K562 (cell line): Measurements from ENCODE around the gene TBX1. TPM values are rescaled to one million over a fixed set of nuclear protein-coding genes. Genes with fewer than 3 reads are reported as not detected.
A peak's percentile ranks its signal among the peaks of the same experiment; 100 is the strongest.

Experiments used
- ATAC-seq: fragments of 200-7000 bp; cut with Tn5 transposase; 3 replicates; pipeline ENCODE4 v1.9.1; 2020; ENCODE audit warnings: moderate library complexity
- BruUV-seq: library from RNA; stranded (reverse); fragments of 400-500 nt; replicated peaks from 2 replicates; lab custom pipeline; 2021; lab: Mats Ljungman, UMichigan
- CTCF ChIA-PET: fragments of 300-600 bp; formaldehyde crosslinking; extraction: SDS; loops from one replicate; lab custom pipeline; 2021; ENCODE audit warnings: low intra/inter-chr PET ratio; lab: Yijun Ruan, JAX
- POLR2A ChIA-PET: fragments of 300-600, 350-650 bp; sonication (Branson Sonifier 250); formaldehyde crosslinking; extraction: SDS; loops from one replicate; lab custom pipeline; 2021; ENCODE audit warnings: antibody characterized with exemption, inconsistent platforms; lab: Yijun Ruan, JAX
- DNase-seq, 4 experiments: peaks; one replicate each; pipeline versions ENCODE4 v3.0.0 to v3.0.0-alpha.2; 2011 to 2018; ENCODE audit warnings: low spot score in 3 of 4, mixed read lengths in 3 of 4; ENCODE audit errors: extremely low read depth in 1 of 4
- FAIRE-seq: peaks from 2 replicates; lab custom pipeline; 2011; peaks lifted over from hg19 to GRCh38; lab: Jason Lieb, UNC
- H2AFZ ChIP-seq: 2 replicates; pipeline ENCODE4 v1.6.0; 2011; ENCODE audit warnings: low read depth, low read length, control low read depth, inconsistent platforms
- H3K27ac ChIP-seq: fragments of 200-600 bp; 3 replicates; pipeline ENCODE4 v1.8.0; 2011; ENCODE audit warnings: low read depth, mild to moderate bottlenecking, control low read depth, inconsistent platforms, low read length, moderate library complexity, mixed read lengths; ENCODE audit errors: extremely low read depth
- H3K27me3 ChIP-seq, 2 experiments: fragments of 300-600 bp in 1 of 2; 2 replicates in 1 of 2; 3 replicates in 1 of 2; pipeline versions ENCODE4 v1.6.0 to v1.8.0; 2011; ENCODE audit warnings: inconsistent platforms in 2 of 2, low read length in 2 of 2, mild to moderate bottlenecking in 1 of 2, mixed read lengths in 1 of 2, moderate library complexity in 1 of 2; ENCODE audit not compliant: control insufficient read depth in 2 of 2, insufficient read depth in 2 of 2
- H3K36me3 ChIP-seq: fragments of 300-600 bp; 3 replicates; pipeline ENCODE4 v1.8.0; 2011; ENCODE audit warnings: mild to moderate bottlenecking, low read length, inconsistent platforms; ENCODE audit not compliant: control insufficient read depth, insufficient read depth
- H3K4me1 ChIP-seq, 2 experiments: fragments of 200-600 bp in 1 of 2; replicated peaks in 1 of 2; 2 replicates in 1 of 2; 3 replicates in 1 of 2; pipeline versions ENCODE4 v1.5.1 to v1.8.0; 2011; ENCODE audit warnings: inconsistent platforms in 2 of 2, low read length in 2 of 2, mild to moderate bottlenecking in 1 of 2, mixed read lengths in 1 of 2, moderate library complexity in 1 of 2; ENCODE audit not compliant: control insufficient read depth in 2 of 2, insufficient read depth in 2 of 2
- H3K4me2 ChIP-seq: 2 replicates; pipeline ENCODE4 v1.6.1; 2011; ENCODE audit warnings: low read length, control low read depth, inconsistent platforms, mixed read lengths; ENCODE audit not compliant: insufficient read depth
- H3K4me3 ChIP-seq: fragments of 200-600 bp; sonication (generic), shearing (Covaris generic); 2 replicates; pipeline ENCODE4 v1.5.1; 2016; ENCODE audit warnings: control low read depth, inconsistent platforms
- H3K79me2 ChIP-seq: fragments of 200-600 bp; 3 replicates; pipeline ENCODE4 v1.8.0; 2011; ENCODE audit warnings: low read length, inconsistent platforms; ENCODE audit not compliant: control insufficient read depth, insufficient read depth
- H3K9ac ChIP-seq, 2 experiments: 2 replicates each; pipeline versions ENCODE4 v1.6.0 to v1.6.1; 2011; ENCODE audit warnings: low read depth in 2 of 2, low read length in 2 of 2, control low read depth in 1 of 2, inconsistent platforms in 1 of 2, mild to moderate bottlenecking in 1 of 2, mixed read lengths in 1 of 2; ENCODE audit not compliant: insufficient read depth in 1 of 2
- H3K9me1 ChIP-seq: one replicate; pipeline ENCODE4 v1.6.0; 2011; ENCODE audit warnings: inconsistent platforms, mild to moderate bottlenecking, low read length, moderate library complexity; ENCODE audit not compliant: control insufficient read depth, insufficient read depth
- H3K9me3 ChIP-seq: replicated peaks from 2 replicates; pipeline ENCODE4 v1.5.1; 2011; ENCODE audit warnings: low read depth, low read length, inconsistent platforms; ENCODE audit not compliant: control insufficient read depth, insufficient read depth
- H4K20me1 ChIP-seq: replicated peaks from 2 replicates; pipeline ENCODE4 v1.6.1; 2011; ENCODE audit warnings: low read length, inconsistent platforms, mixed read lengths; ENCODE audit not compliant: control insufficient read depth, insufficient read depth
- E2F3 ChIP-seq: fragments of 250-450 bp; sonication (Bioruptor Pico); IDR thresholded peaks from 2 replicates; pipeline ENCODE4 v1.4.0; 2020; ENCODE audit warnings: mild to moderate bottlenecking
- ERF ChIP-seq: fragments of 450-650 bp; formaldehyde crosslinking; IDR thresholded peaks from 2 replicates; pipeline ENCODE4 v1.4.0; 2020; ENCODE audit warnings: mild to moderate bottlenecking, mixed read lengths
- GABPA ChIP-seq: fragments of 200-800 bp; sonication (Bioruptor generic); conservative IDR thresholded peaks from 2 replicates; pipeline ENCODE4 v1.6.1; 2016; ENCODE audit warnings: low read depth, missing genetic modification characterization, missing compliant biosample characterization
- KDM4B ChIP-seq, 2 experiments: fragments of 450-650 bp in 1 of 2; sonication (generic) in 1 of 2; IDR thresholded peaks; 2 replicates each; pipeline ENCODE4 v1.6.1; 2016 to 2017; ENCODE audit warnings: borderline replicate concordance in 2 of 2, antibody characterized with exemption in 1 of 2, low read depth in 1 of 2, mild to moderate bottlenecking in 1 of 2
- NEUROD1 ChIP-seq: fragments of 150-350 bp; IDR thresholded peaks from 2 replicates; pipeline ENCODE4 v1.6.1; 2014; ENCODE audit warnings: borderline replicate concordance, low read length, low read depth; ENCODE audit not compliant: partially characterized antibody
- TEAD4 ChIP-seq, 2 experiments: sonication (generic) in 1 of 2; formaldehyde crosslinking in 1 of 2; IDR thresholded peaks; 2 replicates each; pipeline versions ENCODE4 v1.6.1 to v1.8.0; 2012 to 2022; ENCODE audit warnings: borderline replicate concordance in 1 of 2, inconsistent platforms in 1 of 2, low read length in 1 of 2, mild to moderate bottlenecking in 1 of 2, missing genetic modification reagents in 1 of 2
- TOE1 ChIP-seq, 2 experiments: fragments of 450-650 bp in 1 of 2; sonication (generic) in 1 of 2; formaldehyde crosslinking in 1 of 2; IDR thresholded peaks; 2 replicates each; pipeline versions ENCODE4 v1.7.1 to v1.8.0; 2016 to 2022; ENCODE audit warnings: borderline replicate concordance in 2 of 2, mild to moderate bottlenecking in 2 of 2, antibody characterized with exemption in 1 of 2, inconsistent platforms in 1 of 2, low read depth in 1 of 2, missing genetic modification reagents in 1 of 2, moderate library complexity in 1 of 2
- ZEB2 ChIP-seq: fragments of 450-650 bp; IDR thresholded peaks from 2 replicates; pipeline ENCODE4 v1.6.1; 2016
- ZNF583 ChIP-seq: fragments of 250-450 bp; sonication (Bioruptor Pico); IDR thresholded peaks from 2 replicates; pipeline ENCODE4 v1.4.0; 2020
- WGBS: fragments of 100-300 bp; shearing (Covaris generic); methylation state at CpG from one replicate; pipeline ENCODE4 v1.1.6; 2016; ENCODE audit warnings: low coverage, mixed read lengths; ENCODE audit not compliant: insufficient coverage; ENCODE audit errors: missing lambda C conversion rate; 5-methylcytosine and 5-hydroxymethylcytosine counted together
- in situ Hi-C: fragments of 300-500 bp; cut with MboI; formaldehyde crosslinking; loops from 4 replicates; pipeline ENCODE4 v1.15.0; 2018; ENCODE audit warnings: inconsistent platforms, mixed read lengths
- intact Hi-C: fragments of 100-400 bp; cut with micrococcal nuclease; formaldehyde crosslinking; loops from 2 replicates; pipeline ENCODE4 v1.14.2; 2022
- polyA plus RNA-seq, 8 experiments: library from polyadenylated mRNA; depleted of rRNA in 4 of 8; stranded (reverse) in 5 of 8; unstranded in 3 of 8; fragments of >200 nt; fragmentation: Nextera tagmentation in 2 of 8; fragmentation: Illumina TruSeq in 1 of 8; extraction: Ambion mirVana in 2 of 8; extraction: Trizol in 1 of 8; gene quantifications; 2 replicates each; pipeline versions ENCODE4 v1.2.1 to v1.2.3, GENCODE V29; 2011 to 2014; ENCODE audit warnings: inconsistent platforms in 1 of 8, missing spikeins in 1 of 8
- total RNA-seq, 7 experiments: library from RNA; depleted of rRNA in 6 of 7; stranded (reverse); fragments of >200 nt in 6 of 7; fragmentation: Illumina TruSeq in 2 of 7; extraction: Trizol in 2 of 7; gene quantifications; 2 replicates each; pipeline versions ENCODE4 v1.2.1 to v1.2.3, GENCODE V29; 2011 to 2021; ENCODE audit warnings: low replicate concordance in 1 of 7
- TF ChIP-seq, protein P1 (sequence below): fragments of 250-450 bp; sonication (Bioruptor Pico); IDR thresholded peaks from 2 replicates; pipeline ENCODE4 v1.4.0; 2020; ENCODE audit warnings: mild to moderate bottlenecking, moderate library complexity
- TF ChIP-seq, protein P2 (sequence below): fragments of 250-450 bp; sonication (Bioruptor Pico); IDR thresholded peaks from 2 replicates; pipeline ENCODE4 v1.4.0; 2020; ENCODE audit warnings: borderline replicate concordance
- TF ChIP-seq, protein P3 (sequence below): fragments of 150-350 bp; conservative IDR thresholded peaks from 2 replicates; pipeline ENCODE4 v1.6.1; 2014; ENCODE audit warnings: low read length

TBX1 gene
- total and polyA plus RNA-seq, 9 of the 15 experiments (the other 6 are each of a cell fraction or from before 2014, with no cell fraction given): 0.07 to 35.0 (median 3.9) TPM

DNA sequence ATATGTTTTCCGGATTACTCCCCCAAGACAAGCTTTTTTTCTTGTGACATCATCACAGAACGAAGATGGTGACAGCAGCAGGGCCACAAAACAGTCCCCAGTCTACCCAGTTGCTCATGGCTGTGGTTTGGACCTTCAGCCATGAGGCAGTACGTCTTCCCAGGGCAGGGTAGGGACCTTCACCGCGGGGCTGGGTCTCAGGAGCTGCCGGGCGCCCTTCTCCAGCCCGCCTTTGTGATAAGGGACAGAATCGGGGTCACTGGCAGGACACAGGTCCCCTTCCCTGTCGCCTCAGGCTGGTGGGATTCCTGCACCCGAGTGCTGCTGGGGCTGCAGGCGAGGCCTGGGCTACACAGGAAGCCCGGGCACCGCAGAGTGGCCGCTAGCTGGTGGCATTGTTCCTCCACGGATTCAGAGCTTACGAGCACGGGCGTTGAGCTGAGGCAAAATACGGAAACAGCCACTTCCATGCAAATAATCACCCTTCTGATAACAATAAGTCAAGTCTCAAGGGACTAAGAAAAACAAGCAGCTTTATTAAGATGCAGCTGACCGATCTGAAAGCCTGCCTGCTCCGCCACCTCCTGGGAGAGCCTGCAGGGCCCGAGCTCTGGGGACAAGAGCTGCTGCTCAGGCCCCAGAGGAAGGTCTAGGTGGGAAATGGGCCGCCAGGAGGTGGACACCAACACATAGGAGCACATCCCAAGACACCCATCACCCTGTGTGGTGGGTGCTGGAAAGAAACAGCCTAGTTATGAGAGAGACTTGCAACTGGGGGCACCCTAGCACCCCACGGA lies 12.3 kb downstream of the TBX1 start:
- Histone ChIP-seq H3K4me2 (peak overlapping the region; percentile 36), H3K9me3 (no peaks in the 10 kb centered on the region), H3K27me3 (peaks cover 0 to 9% of the 10 kb centered on the region in 2 experiments; a peak in 2 of 5 replicates), H3K9me1 (no peaks in the 10 kb centered on the region), H3K4me1 (peaks cover 38 to 76% of the 10 kb centered on the region in 2 experiments), H2AFZ (peak overlapping the region; percentile 87), H3K4me3 (no peak overlapping the region), H3K36me3 (no peaks in the 10 kb centered on the region), H4K20me1 (0 out of 2 replicates have a peak, but pooled peaks cover 3% of the 10 kb centered on the region), H3K79me2 (no peaks in the 10 kb centered on the region), H3K27ac (peak overlapping the region; percentile 11; the same call in 1 of the 3 replicates), H3K9ac (peak overlapping the region; percentile 12 to 90; a peak in 3 of 4 replicates)
- BruUV-seq: no TSS peak
- ATAC-seq (peak; percentile 54), DNase-seq (peak; percentile 65 to 73 (median 69)), FAIRE-seq (no peak)
- in situ Hi-C loops (no loop called here), intact Hi-C loops (no loop called here)
- ChIA-PET CTCF (interaction anchor here (0.6 to 0.7 kb wide), 2 partner anchors 16 to 355 kb away, joined by 3 to 4 read pairs; no protein-coding TSS in a partner anchor), POLR2A (interaction anchor here (0.6 to 12.4 kb wide), 24 partner anchors 10 to 1273 kb away, joined by 3 to 205 read pairs (median 4); partner anchors contain the start of genes GNB1L, LRRC74B, RTL10 and TANGO2)
- WGBS: 32% methylated on average over 25 of the region's 25 CpGs
- TF ChIP-seq, protein P1, sequence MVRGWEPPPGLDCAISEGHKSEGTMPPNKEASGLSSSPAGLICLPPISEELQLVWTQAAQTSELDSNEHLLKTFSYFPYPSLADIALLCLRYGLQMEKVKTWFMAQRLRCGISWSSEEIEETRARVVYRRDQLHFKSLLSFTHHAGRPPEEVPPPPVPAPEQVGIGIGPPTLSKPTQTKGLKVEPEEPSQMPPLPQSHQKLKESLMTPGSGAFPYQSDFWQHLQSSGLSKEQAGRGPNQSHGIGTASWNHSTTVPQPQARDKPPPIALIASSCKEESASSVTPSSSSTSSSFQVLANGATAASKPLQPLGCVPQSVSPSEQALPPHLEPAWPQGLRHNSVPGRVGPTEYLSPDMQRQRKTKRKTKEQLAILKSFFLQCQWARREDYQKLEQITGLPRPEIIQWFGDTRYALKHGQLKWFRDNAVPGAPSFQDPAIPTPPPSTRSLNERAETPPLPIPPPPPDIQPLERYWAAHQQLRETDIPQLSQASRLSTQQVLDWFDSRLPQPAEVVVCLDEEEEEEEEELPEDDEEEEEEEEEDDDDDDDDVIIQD (CRISPR knock-in tag): no peak
- TF ChIP-seq, protein P2, sequence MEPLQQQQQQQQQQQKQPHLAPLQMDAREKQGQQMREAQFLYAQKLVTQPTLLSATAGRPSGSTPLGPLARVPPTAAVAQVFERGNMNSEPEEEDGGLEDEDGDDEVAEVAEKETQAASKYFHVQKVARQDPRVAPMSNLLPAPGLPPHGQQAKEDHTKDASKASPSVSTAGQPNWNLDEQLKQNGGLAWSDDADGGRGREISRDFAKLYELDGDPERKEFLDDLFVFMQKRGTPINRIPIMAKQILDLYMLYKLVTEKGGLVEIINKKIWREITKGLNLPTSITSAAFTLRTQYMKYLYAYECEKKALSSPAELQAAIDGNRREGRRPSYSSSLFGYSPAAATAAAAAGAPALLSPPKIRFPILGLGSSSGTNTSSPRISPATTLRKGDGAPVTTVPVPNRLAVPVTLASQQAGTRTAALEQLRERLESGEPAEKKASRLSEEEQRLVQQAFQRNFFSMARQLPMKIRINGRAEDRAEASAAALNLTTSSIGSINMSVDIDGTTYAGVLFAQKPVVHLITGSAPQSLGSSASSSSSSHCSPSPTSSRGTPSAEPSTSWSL (CRISPR knock-in tag): 0 out of 2 replicates have a peak, but pooled peaks have one; percentile 61
- TF ChIP-seq ZNF583 (CRISPR knock-in tag) (peak; percentile 46; the same call in 1 of the 2 replicates), ZEB2 (no peak), ERF (0 out of 2 replicates have a peak, but pooled peaks have one; percentile 41), KDM4B (IDR thresholded peaks at IDR 0.05; ENCODE audit: borderline replicate concordance in 2 of 2, low read depth in 1 of 2) (0 out of 4 replicates have a peak, but pooled peaks of 1 of the 2 experiments have one; percentile 45), E2F3 (CRISPR knock-in tag) (peak; percentile 43; the same call in 1 of the 2 replicates), GABPA (tag) (peak; percentile 28; the same call in 1 of the 2 replicates), TOE1 (IDR thresholded peaks at IDR 0.05; ENCODE audit: borderline replicate concordance) (no peak), TOE1 (CRISPR knock-in tag; IDR thresholded peaks at IDR 0.05; ENCODE audit: borderline replicate concordance, low read depth) (no peak), TEAD4 (IDR thresholded peaks at IDR 0.05; ENCODE audit: low read length) (no peak), TEAD4 (CRISPR knock-in tag; IDR thresholded peaks at IDR 0.05; ENCODE audit: borderline replicate concordance) (no peak), NEUROD1 (peak; percentile 13)
- TF ChIP-seq, protein P3, sequence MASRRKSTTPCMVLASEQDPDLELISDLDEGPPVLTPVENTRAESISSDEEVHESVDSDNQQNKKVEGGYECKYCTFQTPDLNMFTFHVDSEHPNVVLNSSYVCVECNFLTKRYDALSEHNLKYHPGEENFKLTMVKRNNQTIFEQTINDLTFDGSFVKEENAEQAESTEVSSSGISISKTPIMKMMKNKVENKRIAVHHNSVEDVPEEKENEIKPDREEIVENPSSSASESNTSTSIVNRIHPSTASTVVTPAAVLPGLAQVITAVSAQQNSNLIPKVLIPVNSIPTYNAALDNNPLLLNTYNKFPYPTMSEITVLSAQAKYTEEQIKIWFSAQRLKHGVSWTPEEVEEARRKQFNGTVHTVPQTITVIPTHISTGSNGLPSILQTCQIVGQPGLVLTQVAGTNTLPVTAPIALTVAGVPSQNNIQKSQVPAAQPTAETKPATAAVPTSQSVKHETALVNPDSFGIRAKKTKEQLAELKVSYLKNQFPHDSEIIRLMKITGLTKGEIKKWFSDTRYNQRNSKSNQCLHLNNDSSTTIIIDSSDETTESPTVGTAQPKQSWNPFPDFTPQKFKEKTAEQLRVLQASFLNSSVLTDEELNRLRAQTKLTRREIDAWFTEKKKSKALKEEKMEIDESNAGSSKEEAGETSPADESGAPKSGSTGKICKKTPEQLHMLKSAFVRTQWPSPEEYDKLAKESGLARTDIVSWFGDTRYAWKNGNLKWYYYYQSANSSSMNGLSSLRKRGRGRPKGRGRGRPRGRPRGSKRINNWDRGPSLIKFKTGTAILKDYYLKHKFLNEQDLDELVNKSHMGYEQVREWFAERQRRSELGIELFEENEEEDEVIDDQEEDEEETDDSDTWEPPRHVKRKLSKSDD: no peak
